ENCODE data around the gene TNFSF12.

DNA sequence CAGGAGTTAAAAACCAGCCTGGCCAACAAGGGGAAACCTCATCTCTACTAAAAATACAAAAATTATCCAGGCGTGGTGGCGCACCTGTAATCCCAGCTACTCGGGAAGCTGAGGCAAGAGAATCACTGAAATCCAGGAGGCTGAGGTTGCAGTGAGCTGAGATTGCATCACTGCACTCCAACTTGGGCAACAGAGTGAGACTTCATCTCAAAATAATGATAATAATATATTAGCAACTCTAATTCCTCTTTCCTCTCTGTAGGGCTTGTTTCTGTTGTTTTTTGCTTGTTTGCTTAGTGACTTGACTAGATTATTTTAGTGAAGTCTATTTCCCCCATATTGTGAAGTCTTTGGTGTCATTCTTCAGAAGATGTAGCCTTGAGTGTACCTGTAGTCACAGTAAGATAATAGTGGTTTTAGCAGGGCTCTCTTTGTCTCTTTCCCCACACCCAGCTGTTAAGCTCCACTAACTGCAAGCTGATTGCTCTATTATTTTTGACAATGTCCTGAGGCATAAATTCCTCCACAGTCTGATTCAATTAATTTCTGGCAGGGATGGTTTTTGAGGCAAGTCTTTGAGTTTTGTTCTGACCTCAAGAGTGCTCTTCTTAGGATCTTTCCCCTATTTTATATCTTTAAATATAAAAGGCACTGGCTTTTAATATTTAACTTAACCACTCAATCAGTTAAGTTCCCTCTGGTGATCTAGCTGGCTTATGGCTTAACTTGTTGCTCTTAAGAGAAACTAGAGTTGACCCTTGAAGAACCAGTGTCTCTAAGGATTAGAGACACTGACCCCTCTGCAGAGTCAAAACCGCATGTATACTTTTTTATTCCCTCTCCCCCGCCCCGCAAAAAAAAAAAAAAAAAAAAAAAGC is 18.6 kb upstream of the TNFSF12 start:
- TF ChIP-seq, protein P1, sequence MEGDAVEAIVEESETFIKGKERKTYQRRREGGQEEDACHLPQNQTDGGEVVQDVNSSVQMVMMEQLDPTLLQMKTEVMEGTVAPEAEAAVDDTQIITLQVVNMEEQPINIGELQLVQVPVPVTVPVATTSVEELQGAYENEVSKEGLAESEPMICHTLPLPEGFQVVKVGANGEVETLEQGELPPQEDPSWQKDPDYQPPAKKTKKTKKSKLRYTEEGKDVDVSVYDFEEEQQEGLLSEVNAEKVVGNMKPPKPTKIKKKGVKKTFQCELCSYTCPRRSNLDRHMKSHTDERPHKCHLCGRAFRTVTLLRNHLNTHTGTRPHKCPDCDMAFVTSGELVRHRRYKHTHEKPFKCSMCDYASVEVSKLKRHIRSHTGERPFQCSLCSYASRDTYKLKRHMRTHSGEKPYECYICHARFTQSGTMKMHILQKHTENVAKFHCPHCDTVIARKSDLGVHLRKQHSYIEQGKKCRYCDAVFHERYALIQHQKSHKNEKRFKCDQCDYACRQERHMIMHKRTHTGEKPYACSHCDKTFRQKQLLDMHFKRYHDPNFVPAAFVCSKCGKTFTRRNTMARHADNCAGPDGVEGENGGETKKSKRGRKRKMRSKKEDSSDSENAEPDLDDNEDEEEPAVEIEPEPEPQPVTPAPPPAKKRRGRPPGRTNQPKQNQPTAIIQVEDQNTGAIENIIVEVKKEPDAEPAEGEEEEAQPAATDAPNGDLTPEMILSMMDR (IDR thresholded peaks at IDR 0.05) = no peak
- no peak for TF ChIP-seq POLR2A (IDR thresholded peaks at IDR 0.05)

Measured in testis (tissue), 2 donors.